HFF-Myc (cell line): ENCODE results near the gene DAPK2.

ENCODE experiments used
- DNase-seq: peaks from one replicate; pipeline ENCODE4 v3.0.0-alpha.2; 2011; ENCODE audit warnings: low read depth; ENCODE audit errors: extremely low read depth
- H3K4me3 ChIP-seq: replicated peaks from 2 replicates; pipeline ENCODE4 v1.5.1; 2011; ENCODE audit warnings: low read depth, mild to moderate bottlenecking, control low read depth, low read length
- TF ChIP-seq, protein P1 (sequence below): IDR thresholded peaks from 2 replicates; pipeline ENCODE4 v1.5.1; 2012; ENCODE audit warnings: mild to moderate bottlenecking, low read depth, low read length, control low read depth; ENCODE audit errors: missing control alignments

DAPK2 gene

GRCh38 chr15:64052925-64053491, 6.7 kb upstream of the DAPK2 start:
- no peak overlapping the region for H3K4me3 ChIP-seq
- DNase-seq = no peak
- TF ChIP-seq, protein P1, sequence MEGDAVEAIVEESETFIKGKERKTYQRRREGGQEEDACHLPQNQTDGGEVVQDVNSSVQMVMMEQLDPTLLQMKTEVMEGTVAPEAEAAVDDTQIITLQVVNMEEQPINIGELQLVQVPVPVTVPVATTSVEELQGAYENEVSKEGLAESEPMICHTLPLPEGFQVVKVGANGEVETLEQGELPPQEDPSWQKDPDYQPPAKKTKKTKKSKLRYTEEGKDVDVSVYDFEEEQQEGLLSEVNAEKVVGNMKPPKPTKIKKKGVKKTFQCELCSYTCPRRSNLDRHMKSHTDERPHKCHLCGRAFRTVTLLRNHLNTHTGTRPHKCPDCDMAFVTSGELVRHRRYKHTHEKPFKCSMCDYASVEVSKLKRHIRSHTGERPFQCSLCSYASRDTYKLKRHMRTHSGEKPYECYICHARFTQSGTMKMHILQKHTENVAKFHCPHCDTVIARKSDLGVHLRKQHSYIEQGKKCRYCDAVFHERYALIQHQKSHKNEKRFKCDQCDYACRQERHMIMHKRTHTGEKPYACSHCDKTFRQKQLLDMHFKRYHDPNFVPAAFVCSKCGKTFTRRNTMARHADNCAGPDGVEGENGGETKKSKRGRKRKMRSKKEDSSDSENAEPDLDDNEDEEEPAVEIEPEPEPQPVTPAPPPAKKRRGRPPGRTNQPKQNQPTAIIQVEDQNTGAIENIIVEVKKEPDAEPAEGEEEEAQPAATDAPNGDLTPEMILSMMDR = no peak

- no peak for DNase-seq
- no peak overlapping the region for H3K4me3 ChIP-seq
- TF ChIP-seq, protein P1 = no peak
Measured at GRCh38 chr15:64051407-64052259, 5.3 kb upstream of the DAPK2 start.

- no peak for DNase-seq
- H3K4me3 ChIP-seq = no peak overlapping the region
- TF ChIP-seq, protein P1 = no peak
Measured at GRCh38 chr15:64051093-64051402, 4.8 kb upstream of the DAPK2 start.

GRCh38 chr15:64050281-64051092, 4.2 kb upstream of the DAPK2 start:
- no peak overlapping the region for H3K4me3 ChIP-seq
- TF ChIP-seq, protein P1 = no peak

DNA sequence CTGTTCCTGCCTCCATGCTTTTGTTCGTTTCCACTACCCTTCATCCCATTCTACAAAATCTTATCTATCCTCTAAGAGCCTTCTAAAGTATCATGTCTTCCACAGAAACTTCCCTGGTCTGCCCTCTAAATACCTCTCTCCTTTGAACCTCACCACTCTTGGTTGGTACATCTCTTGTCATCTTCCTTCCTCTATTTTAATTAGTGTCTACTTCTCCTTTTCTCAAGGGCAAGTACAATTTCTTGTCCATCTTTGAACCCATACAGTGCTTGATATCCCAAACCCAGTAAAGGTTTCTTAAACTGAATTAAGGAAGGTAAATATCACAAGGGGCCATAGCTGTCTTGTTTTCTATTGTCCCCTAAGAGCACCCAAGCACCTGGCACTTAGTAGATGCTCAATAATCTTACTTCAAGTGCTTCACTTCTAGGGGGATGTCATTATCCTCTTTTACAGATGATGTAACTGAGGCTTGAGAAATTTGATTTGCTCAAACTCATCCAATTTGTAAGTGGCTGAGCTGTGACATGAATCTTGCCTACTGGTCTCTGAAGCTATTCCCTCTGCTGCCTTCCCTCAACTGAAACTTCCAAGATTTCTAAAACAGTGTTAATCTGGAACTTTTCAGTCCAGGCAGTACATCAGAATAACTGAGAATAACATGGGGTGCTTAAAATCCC, 2.6 kb upstream of the DAPK2 start:
- DNase-seq = no peak
- TF ChIP-seq, protein P1 = no peak
- H3K4me3 ChIP-seq = no peak overlapping the region

More at GRCh38 chr15:64050281-64051092, 4.2 kb upstream of the DAPK2 start:
- DNase-seq = no peak

GRCh38 chr15:64045774-64046420, 388 bp downstream of the DAPK2 start:
- DNase-seq = no peak
- peak overlapping the region; percentile 45 for H3K4me3 ChIP-seq
- TF ChIP-seq, protein P1 = no peak
